Stimulated activated CD4-positive, alpha-beta T cell treated with anti-CD3 and anti-CD28 coated beads, Interleukin-1b, Interleukin-23, amount 100 ng/mL, for 24 hours (primary cell): ENCODE measurements around the gene TSPAN19.

ENCODE experiments used
- DNase-seq, 4 experiments: peaks; one replicate each; pipeline ENCODE4 v3.0.0-alpha.2; 2020; ENCODE audit warnings: low read depth in 4 of 4, low spot score in 1 of 4

Gene TSPAN19

DNA sequence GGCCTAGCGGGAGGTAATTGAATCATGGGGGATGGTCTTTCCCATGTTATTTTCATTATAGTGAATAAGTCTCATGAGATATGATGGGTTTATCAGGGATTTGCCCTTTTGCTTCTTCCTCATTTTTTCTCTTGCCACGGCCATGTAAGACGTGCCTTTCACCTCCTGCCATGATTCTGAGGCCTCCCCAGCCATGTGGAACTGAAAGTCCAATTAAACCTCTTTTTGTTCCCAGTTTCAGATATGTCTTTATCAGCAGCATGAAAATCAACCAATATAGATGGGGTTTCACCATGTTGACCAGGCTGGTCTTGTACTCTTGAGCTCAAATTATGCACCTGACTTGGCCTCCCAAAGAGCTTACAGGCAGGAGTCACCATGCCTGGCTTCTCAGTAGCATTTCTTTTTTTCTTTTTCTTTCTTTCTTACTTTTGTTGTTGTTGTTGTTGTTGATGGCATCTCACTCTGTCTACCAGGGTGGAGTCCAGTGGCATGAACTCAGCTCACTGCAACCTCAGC lies 33.2 kb downstream of the TSPAN19 start:
- DNase-seq, result no peak

DNA sequence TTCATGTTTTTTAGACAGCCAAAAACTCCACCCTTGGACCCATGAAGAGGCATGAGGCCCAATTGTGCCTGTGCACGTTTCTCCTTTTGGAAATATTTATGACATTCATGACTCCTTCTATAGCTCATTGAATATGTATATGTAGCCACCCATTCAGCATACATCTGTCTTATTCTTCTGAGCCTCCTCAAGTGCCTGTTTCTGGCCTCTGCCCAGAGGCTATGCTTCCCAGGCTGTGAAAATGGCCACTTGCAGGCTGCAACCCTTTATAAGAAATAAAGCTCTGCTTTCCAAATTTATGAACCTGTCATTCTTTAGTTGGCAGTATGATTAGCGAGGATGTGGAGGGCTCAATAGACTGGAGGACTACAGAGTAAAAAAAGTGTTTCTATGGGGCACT lies 35.3 kb downstream of the TSPAN19 start:
- DNase-seq, result no peak

DNA sequence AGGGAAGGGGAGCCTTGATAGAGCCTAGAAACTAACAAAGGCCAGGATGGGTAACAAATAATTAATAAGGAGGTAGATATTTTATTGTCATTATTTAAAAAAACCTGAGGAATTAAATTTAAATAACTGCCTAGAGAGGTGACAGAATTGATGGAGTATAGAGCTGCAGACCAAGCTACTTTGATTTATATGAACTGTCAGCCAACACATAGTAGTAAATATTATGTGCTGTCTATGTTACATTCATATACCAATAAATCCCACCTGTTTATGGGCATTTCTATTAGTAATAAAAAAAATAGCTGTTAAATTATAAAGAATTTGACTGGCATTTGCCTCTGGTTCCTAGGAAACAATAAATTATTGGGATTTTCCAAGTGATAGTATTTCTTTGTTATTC lies 37.7 kb downstream of the TSPAN19 start:
- no peak for DNase-seq

DNA sequence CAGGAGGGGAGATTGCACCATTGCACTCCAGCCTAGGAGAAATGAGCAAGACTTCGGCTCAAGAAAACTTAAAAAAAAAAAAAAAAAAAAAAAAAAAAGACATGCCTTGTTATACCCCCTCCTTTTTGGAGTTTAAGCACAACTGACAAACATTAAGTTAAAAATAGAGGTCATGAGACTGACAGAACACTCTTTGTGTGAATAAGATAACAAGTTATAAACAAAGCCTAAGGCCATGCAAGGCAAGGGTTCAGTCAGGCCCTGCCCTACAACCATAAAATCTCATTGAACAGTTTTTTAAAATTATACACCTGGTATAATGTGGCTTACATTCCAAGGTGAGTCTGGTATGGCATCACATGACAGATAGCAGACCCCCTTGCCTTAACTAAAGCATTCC lies 39.3 kb downstream of the TSPAN19 start:
- DNase-seq, result no peak

DNA sequence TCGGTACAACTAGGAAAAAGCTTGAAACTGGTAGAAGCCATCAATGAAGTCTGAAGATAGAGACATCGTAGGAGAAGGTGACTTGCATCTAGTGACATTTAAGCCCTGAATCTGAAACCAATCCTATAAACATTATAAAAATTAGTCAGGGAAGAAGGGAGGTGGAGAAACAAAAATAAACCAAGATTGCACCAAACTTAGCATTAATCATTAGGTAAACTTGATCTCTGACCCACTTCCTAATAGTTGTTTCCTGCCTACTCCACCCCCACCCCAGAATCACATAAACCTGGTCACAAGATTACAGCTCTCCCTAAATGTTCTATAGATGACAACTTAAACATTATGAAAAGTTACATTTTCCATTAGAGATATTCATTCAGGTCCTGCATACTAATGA lies 40.4 kb downstream of the TSPAN19 start:
- no peak for DNase-seq

DNA sequence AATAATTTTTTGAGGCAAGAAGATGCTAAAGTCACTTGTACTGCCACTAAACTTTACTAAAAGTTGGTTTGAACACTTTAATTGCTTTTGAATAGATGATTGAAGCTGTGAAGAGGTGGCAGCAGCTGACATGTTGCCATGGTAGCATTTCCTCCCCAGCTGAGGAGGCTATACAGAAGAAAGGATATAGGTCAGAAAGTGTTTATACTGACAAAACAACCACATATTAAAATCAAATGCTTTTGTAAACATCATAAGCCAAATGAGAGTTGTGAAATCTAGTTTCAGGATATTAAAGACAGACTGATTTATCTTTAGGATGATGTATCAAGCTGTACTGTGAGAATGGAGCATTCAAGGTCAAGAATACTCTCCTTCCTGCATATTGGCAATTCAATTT lies 41.7 kb downstream of the TSPAN19 start:
- no peak for DNase-seq

DNA sequence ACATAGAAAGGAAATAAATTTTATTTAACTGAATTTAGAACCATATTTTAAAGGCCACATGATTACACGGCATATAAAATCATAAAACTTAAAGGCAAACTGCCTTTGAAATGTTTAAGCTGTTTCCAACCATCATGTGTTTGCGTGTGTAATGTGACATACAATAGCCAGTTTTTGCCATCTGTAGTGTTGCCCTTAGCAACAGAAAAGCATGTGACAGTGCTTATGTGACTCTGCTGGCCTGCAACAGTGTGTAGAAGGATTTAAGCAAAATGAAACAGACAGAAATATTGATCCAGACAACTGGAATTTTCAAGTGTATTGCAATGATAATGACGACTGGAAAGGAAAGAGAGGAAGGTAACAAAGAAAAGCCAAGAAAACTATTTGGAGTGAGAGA lies 49.5 kb downstream of the TSPAN19 start:
- no peak for DNase-seq

DNA sequence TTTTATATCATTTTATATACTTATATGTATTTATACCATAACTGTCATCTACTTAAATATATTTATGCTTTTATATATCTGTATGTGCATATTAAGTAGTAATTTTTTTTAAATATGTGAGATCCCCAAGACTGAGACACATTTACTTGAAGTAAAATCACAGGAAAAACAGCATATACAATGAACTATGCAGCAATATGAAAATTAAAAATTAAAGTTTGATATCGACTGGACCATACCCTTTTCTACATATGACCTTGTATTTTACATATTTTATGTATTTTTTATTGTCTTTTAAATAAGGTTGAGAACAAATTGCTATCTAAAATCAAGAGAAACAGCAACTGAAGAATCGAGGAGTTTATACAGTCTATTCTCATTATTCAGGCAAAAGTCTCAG lies 50.0 kb downstream of the TSPAN19 start:
- DNase-seq, result no peak

DNA sequence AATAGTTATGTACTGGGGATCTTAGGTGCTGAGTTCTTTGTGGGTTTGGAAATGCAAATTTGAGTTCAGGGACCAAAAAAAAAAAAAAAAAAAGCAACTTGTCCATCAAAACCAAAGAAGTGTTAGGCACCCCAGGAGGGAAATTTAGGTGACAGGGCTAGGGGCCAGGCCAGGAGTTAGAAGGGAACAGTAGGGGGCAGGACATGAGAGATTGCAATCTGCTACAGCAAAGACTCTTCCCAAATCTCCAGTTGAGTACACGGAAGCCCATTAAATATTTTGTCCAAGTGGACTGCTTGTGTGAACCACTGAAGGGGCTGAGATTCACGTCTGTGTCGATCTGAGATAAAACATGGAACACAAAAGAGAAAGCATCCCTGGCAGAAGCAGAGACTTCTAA lies 52.8 kb downstream of the TSPAN19 start:
- DNase-seq, result no peak

DNA sequence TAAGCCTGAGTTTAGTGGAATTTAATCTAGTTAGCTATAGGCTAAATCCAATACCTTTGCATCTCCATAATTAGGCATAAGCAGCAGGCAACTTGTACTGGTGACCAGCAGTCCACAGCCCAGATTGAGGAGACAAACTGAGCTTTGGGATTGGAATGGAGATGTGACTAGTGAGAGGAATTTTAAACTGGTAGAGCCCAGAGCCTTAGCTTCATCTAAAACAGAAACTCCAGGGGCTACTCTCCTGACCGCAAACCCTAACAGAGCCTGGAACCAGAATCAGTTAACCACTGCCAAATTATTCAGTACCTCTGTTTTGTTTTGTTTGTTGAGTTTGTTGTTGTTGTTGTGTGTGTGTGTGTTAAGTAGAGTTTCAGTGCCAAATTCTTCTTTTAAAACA lies 53.2 kb downstream of the TSPAN19 start:
- DNase-seq, result no peak

DNA sequence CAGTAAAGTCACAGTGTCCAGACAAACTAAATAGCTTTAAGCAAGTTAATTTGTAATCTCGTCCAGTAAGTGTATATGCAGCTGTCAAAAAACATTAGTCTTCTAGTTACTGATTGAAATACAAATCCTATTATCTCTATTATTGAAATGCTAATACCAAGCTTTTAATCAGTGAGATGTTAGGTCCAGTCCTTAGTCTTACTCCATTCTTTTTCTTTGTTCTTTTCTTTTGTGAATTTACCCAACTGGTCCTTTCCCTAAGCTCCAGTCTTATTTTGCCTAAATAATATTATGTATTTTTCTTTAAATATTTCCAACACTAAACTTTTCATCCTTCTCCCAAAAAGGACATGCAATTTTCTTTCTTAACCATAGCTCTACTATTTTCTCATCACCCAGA lies 57.2 kb downstream of the TSPAN19 start:
- no peak for DNase-seq

DNA sequence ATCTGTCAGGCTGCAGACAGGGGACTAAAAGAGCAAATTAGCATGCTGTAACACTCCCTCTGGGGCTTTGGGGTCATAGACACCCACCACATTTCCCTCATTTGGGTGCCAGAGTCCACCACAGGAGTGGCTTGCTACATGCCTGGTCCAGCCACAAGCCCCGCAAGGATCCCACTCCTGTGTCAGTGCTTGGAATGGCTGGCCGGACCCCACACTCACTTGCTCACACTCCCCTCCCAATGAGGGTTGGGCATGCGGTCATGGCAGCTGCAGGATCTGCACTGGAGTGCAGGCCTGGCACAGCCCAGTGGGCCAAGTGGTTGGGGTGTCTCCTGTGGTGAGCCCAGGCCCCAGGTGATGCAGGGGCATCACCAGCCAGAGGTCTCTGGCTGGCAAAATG lies 59.9 kb downstream of the TSPAN19 start:
- no peak for DNase-seq

DNA sequence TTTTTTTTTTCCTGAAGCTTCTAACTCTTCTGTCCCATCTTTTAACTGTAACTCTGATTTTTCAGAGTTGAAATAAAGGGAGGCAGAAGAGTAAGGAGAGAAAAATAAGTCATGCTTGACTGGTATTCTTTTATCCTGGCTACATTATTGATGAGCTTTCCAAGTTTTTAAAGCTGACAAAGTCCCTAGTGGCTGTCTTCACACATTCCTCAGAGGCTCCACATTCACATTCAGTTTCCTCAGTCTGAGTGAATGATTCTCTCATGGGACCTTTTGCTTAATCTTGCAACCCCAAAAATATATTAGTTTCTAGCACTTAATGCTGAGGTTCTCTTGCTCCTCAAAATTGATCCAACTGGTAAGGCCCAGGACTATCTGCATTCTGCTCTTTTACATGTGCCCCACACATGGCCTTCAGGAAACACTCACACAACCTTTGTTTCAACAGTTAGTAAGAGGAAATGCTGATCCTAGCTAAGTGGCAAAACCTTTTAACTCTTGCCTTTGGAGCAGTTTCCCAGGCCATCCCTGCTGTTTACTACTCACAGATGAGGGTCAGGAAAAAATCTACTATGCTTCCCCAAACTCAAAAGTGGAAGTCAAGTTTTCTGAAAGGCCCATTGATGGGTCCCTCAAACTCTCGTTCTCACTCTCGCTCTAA lies 61.8 kb downstream of the TSPAN19 start:
- DNase-seq, result no peak

DNA sequence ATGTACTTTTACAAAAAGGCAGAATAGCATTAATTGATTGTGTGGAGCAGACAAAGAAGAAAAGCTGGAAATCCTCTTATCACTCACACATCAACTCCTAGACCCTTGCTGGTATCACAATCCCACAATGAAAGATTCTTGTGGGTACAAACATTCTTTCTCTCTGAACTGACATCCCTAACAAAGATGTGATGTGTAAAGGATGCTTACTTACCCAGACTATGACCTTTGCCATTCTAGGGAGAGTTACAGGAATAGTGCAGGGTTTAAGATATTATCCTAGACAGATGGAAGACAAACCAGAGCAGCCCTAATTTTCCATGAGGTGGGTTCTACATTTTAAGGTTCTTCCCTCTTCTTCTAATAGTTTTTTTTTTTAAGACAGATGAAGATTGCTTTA lies 63.1 kb downstream of the TSPAN19 start:
- no peak for DNase-seq

DNA sequence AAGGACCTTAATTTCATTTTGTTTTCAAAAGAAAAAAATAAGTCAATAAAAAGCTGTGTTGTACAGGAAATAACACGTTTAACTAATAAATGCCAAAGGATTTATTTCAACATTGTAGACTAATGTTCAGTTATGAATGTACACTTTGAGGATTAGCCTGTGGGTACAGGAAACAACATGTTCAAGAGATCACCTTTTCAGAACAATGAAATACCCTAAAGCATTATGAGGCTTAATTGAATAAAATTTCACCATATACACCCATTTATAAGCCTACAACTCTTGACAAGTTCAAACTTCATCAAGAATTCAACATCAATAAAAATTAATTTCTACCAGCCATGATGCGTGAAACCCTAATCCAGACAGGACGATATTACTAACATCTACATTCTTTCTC lies 66.9 kb downstream of the TSPAN19 start:
- no peak for DNase-seq
